ENCODE measurements around the gene CAPN7.
"Not testable (repeated sequence)": the region's sequence is repeated elsewhere in the genome, so short reads cannot be mapped to it uniquely, and the experiment has no call there.

GRCh38 chr3:15166391-15166790 lies 39.7 kb upstream of the CAPN7 start:
- not testable (repeated sequence) for TF ChIP-seq CTCF, MAX (IDR thresholded peaks at IDR 0.05; ENCODE audit: low read depth, low read length)

Data from NB4 (cell line).